ENCODE measurements around the gene ADTRP. TPM values are rescaled to one million over a fixed set of nuclear protein-coding genes. Genes with fewer than 3 reads are reported as not detected.
"Not testable (repeated sequence)": the region's sequence is repeated elsewhere in the genome, so short reads cannot be mapped to it uniquely, and the experiment has no call there.

ADTRP gene
- total RNA-seq, 1 experiment from 2014 or later = 1.4 TPM

DNA sequence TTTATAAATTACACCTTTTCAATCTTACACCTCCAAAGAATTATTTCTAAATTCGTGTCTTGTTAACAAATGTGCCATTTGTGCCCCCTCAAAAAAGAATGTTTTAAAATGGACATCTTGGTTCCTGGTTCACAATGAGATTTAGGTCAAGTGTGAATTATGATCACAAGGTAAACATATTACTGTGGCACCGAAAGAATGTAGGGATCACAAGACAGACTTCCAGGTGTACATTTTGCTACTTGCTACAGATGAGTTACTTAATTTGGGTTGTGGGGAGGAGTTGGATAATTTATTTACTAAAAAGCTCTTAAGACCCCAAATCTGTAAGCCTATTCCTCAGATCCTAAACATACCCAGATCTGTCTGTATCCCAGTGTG is 25.0 kb upstream of the ADTRP start:
- DNase-seq (ENCODE audit: low read depth) = no peak

DNA sequence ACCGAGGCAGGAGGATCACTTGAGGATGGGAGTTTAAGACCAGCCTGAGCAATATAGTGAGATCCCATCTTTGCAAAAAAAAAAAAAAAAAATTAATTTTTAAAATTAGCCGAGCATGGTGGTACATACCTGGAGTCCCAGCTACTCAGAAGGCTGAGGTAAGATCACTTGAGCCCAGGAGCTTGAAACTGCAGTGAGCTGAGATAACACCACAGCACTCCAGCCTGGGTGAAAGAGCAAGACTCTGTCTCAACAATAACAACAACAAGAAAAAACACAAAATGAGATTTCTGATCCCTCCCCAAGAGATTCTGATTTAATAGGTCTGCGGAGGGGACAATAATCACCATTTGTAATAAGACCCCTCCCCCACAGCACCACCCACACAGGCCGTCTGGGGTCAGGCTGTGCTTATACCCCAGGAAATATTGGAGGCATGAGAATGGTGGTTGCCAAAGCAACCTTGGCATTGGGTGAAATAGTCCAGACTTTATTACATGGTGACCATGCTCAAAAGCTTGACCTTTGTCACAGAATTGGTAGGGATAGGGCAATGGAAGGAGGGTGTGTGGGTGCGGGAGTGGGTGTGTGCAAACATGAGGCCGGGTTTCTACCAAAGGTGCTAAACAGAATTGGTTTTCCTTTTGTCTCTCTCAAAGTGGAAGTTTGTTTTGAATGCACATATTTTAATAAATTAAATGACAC is 24.4 kb upstream of the ADTRP start:
- DNase-seq (ENCODE audit: low read depth) = no peak

DNA sequence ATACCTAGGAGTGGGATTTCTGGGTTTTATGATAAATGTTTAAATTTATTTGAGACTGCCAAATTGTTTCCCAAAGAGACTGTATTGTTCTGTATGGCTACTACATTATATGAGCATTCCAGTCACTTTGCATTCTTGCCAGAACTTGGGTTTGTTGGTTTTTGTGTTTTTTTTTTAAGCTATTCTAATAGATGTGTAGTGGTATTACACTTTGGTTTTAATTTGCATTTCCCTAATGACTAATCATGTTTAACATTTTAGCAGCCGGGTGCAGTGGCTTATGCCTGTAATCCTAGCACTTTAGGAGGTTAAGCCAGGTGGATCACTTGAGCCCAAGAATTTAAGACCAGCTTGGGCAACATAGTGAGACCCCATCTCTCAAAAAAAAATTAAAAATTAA is 21.9 kb upstream of the ADTRP start:
- not testable (repeated sequence) for DNase-seq (ENCODE audit: low read depth)

DNA sequence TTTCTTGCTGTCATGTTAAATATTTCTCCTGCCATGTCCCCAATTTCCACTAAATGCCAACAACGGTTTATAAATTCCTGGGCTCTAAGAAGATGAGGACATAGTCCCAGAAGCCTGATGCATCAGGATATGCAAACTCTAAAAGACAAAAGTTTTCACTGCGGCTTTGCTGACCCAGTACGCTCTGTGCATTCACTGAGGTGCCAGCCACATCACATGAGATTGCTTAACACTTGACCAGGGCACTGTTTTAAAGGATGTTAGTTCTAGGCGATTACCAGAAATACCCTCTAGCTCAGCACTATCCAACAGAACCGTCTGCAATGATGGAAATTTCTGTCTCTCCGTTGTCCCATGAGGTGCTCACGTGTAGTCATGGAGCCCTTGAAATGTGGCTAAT is 19.9 kb upstream of the ADTRP start:
- no peak for DNase-seq (ENCODE audit: low read depth)

DNA sequence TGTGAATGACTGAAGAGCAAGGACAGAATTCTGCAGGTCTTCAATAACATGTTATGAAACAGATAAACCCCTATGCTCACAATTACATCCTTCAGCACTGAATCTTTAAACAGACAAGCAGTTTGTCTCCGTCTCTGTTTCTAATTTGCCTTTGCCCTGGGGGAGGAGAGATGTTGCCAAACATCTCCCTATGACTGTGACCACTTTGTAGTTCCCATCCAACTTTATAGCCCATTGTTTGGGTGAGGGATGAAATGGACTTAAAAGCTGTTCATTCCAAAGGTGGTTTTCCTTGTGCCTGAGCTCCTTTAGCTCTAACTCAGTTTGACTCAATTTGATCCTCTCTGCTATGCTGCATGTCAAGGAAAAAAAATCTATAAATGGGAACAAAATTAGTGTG is 19.5 kb upstream of the ADTRP start:
- peak; percentile 34 for DNase-seq (ENCODE audit: low read depth)

DNA sequence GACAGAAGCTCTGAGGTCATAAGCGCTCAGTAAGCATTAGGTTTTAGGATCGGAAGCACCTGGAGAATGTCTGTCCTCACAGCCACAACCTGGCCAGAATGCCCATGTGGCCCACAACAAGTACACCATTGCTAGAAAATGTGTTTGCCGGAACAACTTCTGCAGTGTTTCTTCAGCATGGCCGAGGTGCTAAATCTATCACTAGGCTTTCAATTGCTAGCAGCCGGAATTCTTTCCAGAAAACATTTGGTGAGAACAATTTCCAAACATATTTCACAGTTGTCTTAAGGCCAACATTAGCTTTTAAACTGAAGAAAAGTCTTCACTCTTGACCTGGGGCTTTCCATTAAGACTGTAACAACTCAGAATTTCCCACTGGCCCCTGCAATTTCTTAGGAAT is 18.2 kb upstream of the ADTRP start:
- DNase-seq (ENCODE audit: low read depth) = no peak

DNA sequence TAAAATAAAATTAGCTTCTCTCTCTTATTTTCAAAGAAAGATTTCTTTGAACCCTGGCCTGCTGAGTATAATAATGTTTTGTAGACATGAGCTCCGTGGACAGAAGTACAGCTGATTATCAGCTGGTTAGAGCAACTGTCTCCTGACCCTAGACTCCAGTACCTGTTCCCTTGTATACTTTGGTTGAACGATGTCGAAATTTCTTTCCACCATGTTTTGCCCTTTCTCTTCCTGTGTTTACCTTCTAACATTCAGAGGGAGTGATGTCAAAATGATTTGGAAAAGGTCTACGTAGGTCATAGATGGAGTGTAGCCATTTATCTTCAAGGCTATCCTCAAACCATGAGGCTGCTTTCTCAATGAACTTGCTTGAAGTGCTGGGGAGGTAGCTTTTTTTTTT is 16.8 kb upstream of the ADTRP start:
- no peak for DNase-seq (ENCODE audit: low read depth)

DNA sequence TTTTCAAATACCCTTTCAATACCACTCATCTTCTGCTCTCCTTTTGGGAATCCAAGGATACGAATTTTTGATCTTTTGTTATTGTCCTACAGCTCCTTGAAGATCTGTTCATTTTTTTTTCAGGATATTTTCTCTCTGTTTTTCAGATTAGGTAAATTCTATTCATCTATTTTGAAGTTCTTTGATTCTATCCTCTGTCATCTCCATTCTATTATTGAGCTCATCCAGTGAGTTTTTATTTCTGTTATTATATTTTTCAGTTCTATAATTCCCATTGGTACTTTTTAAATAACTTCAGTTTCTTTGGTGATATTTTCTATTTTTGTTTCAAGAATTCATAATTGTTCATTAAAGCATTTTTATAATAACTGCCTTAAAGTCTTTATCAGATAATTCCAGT is 14.7 kb upstream of the ADTRP start:
- DNase-seq (ENCODE audit: low read depth) = no peak

DNA sequence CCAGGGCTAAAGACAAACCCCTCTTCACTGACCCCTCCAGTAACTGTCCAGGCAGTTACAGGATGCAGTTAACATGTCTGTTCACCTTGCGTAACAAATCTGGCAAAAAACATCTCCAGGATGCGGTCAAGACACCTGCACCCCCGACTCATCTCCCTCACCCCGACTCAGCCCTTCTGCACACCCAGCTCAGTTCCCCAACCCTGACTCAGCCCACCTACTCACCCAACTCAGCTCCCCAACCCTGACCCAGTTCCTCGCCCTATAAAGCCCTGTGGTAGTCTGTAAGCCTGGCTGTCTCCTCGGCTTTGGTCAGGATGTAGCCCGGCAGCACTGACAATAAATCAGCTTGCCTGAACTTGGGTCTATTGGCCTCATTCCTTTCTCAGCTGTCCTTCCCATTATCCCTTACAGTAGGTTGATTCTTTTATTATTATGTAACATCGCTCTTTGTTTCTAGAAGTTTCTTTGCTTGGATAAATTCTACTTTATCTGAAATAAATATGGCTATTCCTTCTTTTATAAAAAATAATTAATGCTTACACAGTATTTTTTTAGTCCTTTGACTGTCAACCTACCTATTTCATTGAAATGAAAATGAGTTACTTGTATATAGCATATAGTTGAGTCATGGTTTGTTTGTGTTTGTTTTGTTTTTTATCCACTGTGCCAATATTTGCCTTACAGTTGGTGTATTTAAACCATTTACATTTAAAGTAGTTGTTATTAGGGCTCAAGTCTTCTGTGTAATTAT is 12.9 kb upstream of the ADTRP start:
- DNase-seq (ENCODE audit: low read depth) = no peak

DNA sequence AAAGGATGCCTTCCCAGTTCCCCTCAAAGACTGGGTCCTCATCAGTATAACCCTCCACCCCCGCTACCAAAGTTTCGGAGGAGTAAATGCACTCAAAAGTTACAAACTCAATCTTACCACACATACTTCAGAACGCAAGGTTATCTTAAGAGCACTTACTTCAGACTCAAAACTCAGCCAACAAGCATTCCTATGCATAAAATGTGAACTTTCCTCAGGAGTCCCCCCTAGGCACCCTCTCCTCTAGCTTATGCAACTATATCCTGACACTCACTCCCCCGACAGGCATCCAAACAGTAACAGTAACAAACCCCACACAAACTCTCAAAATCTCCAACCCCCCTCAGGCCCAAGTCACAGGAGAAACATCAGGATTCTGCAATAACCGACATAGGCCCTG is 11.1 kb upstream of the ADTRP start:
- no peak for DNase-seq (ENCODE audit: low read depth)

DNA sequence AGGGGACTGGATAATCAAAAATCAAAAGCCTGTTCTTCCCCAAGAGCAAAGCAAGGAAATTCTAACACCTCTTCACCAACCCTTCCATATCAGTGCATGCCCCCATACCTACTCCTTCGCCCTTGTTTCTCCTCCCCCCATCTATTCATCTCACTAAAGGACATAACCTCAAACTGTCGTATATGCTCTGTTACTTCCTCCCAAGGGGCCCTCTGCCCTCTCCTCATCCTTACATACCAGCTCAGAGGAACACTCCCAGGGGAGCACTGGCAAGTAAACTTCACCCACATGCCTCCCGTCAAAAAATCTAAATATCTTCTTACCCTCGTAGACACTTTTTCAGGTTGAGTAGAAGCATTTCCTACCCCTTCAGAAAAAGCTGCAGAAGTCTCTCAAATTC is 9.4 kb upstream of the ADTRP start:
- DNase-seq (ENCODE audit: low read depth) = no peak

DNA sequence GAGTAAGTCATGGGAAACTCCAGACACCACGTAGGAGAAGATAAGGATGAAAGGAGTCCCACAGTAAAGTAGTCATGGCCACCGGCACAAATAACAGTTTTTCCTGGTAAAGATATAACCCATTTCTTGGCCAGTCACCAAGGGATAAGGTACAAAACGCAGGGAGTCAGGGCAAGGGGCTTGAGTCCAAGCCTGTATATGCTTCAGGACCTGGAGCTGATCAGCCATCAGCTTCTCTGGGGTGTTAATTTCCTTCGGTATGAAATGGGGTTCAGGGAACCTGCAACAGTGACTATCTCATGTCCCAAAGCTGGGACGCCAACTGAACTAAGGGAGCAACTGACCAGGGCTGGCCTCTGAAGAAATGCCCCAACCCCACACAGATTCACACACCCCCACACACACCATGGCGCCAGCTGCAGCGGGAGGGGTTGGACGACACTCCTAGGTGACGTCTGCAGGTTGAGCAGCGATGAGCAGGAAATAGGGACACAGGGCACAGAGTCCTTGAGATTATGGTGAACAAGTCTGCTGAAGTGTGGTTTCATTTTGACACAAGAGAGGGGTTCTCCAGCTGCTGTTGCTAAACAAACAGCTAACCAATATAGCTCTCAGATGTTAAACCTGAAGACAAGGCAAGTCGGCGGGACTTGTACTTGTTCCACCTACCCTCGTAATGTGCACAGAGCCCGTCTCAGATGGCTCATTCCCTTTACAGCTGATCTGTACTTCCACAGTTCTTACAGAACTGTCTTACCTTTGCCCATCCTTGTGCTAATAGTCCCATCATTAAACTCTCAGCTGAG is 7.4 kb upstream of the ADTRP start:
- DNase-seq (ENCODE audit: low read depth) = no peak

DNA sequence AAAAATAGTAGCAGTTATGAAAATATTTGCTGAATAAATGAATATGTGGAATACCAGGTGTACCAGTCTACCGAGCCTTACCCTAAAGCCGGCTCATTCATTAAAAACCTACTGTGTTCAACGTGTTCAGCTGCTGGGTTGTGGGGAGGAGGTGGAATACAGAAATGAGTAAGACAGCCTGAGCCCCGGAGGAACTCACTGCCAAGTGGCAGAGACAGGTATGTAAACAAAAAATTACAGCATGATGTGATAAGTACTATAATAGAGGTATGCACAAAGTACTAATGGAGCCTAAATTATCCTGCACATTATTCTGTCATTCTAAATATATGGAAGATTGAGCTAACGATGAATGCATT is 6.8 kb upstream of the ADTRP start:
- DNase-seq (ENCODE audit: low read depth) = peak; percentile 51

DNA sequence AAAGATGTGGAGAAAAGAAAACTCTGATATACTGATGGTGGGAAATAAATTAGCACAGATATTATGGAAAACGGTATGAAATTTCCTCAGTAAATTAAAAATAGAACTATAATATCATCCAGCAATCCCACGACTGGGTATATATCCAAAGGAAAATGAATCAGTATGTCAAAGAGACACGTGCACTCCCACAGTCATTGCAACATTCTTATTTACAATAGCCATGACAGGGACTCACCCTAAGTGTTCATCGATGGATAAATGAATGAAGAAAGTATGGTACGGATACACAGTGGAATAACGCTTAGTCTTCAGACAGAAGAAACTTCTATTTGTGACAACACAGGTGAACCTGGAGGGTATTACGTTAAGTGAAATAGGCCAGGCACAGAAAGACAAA is 5.7 kb upstream of the ADTRP start:
- no peak for DNase-seq (ENCODE audit: low read depth)

DNA sequence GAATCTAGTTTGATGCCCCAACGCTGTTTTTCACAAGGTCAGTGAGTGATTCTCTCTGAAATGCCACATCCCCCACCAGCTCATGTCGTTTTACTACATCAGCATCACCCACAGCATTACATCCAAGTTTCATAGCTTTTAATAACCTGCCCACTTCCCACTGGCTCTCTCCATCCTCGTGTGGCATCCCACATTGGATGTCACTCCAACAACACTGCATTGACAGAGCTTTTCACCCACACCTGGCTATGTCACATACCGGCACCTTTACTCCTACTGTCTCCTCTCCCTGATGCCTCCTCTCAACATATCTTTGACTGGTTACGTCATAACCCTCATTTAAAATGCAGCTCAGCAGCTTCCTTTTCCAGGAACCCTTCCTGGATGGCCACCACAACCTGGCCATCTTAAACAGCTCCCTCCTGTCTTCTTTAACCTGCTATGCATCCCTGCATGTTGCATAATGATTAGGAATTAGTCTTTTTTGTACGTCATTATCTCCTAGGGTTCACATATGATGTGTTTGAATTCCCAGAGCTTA is 5.0 kb upstream of the ADTRP start:
- no peak for DNase-seq (ENCODE audit: low read depth)

DNA sequence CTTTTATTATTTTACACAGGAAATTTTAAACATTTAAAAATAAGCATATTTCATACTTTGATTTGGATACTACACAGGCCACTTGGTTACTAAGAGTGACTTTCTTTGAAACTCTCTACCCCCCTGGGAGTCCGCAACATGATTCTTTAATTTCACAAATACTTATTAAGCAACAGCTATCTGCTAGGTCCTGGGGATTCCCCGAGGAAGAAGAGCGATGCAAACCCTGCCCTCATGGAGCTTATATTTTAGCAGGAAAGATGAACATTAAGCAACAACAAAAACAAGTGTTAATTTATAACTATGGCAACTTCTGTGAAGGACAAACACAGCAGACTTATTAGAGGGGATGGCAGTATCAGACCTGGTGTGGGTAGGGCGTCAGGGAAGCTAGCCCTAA is 3.9 kb upstream of the ADTRP start:
- no peak for DNase-seq (ENCODE audit: low read depth)

DNA sequence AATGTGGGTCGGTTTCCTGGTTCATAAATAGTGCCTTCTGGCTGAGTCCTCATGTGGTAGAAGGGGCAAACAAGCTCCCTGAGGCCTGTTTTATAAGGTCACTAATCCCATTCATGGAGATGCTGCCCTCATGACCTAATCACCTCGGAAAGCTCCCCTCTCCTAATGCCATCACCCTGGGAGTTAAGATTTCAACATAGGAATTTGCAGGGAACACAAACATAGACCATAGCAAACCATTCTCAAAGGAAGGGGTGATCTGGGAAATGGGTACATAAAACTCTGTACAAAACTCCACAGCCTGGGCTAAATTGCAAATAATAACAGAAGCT is 1.5 kb upstream of the ADTRP start:
- no peak for DNase-seq (ENCODE audit: low read depth)

DNA sequence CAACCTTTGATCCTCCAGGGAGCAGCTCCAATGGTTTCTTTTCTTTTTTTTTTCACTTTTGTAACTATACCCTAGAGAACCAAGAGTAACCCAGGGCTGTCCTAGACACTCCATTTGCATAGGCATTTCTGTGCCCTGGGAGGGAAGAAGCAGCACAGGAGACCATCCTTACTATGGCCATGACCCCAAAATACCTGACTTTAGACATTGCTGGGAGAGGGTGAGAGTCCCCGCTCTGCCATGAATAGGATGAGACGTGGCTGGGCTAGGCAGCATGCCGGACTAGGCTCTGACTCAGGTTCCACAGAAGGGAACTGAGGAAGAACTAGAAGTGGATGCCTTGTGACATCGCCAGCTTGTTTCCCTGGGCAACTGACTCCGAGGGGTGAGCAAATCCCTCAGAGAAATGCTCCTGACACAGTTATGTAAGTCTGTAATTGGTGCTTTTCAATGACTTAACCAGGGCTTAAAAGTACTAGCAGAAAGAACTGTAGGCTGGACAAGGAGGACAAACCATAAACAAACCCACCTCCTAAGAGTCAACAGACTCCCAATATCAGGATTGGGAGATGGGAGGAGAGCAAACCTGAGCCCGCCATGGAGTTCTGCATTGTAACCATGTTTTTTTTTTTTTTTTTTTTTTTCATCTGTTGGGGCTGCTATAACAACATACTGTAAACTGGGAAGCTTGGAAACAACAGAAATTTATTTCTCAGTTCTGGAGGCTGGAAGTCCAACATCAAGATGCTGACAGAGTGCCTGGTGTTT is 910 bp upstream of the ADTRP start:
- no peak for DNase-seq (ENCODE audit: low read depth)

DNA sequence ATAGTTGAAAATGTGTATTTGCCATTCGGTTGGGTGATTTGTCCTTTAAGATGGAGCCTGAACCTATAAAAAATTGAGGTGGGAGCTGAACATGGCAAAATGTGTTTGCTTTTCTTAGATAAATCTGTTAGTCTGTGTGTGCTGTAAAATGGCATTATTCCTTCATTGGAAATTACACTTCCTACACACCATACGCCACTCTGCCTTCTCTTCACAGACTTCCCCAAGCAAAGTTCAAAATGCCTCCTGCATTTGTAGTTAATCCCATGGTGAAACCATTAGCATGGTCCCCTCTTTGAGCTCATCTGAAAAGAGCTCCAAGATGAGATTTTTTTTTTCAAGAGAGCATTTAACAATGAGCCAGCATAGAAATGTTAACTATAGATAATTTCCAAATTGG is 567 bp downstream of the ADTRP start:
- no peak for DNase-seq (ENCODE audit: low read depth)

DNA sequence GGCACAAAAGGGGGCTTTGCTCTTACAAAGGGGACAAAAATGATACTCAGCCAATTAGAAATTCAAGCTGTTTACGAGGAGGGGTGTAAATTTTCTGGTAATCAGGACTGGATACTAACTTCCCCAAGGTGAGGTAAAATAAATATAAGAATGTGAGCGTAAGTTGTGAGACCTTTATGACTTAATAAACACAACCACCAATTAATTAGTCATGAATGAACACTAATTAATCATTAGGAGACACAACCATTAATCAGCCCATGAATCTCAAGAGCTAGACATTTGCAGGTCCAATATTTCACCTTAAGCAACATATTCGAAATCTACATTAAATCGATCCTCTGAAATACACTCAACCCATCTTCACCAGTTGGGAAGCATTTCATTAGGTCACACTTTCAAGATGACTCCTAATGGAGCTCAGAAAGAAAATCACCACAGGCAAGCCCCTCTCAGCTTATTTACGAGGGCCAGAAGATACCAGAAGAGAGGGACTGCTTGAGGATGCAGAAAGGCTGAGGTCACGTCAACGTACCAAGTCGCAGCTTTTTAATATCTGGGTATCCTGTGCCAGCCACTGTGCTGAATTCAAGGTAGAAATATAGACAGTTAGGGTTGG is 2.7 kb downstream of the ADTRP start:
- no peak for DNase-seq (ENCODE audit: low read depth)

DNA sequence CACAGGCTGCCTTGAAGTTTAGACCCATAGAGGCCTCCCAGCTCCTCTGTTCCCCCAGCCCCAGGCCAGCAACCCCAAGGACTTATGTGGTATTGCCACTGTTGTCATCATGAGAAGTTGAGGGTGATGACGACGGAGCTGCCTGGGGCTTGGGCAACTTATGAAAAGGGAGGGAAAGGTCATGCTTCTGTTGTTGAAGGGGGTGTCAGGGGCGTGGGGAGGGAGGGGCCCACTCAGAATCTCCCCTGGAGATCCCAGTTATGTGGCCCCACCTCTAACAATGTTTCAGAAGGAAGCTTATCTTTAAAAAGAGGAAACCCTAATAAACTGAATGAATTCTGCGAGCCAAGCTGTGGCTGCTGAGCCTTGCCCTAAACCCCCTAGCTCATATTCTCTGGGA is 4.2 kb downstream of the ADTRP start:
- no peak for DNase-seq (ENCODE audit: low read depth)

DNA sequence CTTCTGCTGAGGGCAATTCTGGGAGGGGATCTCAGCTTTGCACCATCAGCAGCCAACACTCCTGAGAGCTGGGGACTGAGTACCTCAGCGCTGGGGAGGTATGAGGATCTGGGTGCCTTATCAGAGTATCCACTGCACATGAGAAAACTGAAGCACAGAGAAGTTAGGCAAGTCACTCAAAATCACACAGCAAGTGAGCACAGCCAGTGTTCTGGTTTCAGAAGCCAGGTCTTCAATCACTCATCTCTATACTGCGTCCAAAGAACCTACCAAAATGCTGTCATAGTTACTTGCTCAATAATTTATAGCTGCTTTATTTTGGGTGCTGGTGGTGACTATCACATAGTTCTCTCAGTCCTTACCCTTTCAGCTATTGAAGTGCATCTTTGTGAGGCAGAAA is 5.0 kb downstream of the ADTRP start:
- no peak for DNase-seq (ENCODE audit: low read depth)
